Measurements from ENCODE around the gene STAC.
A peak's percentile ranks its signal among the peaks of the same experiment; 100 is the strongest.

STAC gene, protein sequence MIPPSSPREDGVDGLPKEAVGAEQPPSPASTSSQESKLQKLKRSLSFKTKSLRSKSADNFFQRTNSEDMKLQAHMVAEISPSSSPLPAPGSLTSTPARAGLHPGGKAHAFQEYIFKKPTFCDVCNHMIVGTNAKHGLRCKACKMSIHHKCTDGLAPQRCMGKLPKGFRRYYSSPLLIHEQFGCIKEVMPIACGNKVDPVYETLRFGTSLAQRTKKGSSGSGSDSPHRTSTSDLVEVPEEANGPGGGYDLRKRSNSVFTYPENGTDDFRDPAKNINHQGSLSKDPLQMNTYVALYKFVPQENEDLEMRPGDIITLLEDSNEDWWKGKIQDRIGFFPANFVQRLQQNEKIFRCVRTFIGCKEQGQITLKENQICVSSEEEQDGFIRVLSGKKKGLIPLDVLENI

DNA sequence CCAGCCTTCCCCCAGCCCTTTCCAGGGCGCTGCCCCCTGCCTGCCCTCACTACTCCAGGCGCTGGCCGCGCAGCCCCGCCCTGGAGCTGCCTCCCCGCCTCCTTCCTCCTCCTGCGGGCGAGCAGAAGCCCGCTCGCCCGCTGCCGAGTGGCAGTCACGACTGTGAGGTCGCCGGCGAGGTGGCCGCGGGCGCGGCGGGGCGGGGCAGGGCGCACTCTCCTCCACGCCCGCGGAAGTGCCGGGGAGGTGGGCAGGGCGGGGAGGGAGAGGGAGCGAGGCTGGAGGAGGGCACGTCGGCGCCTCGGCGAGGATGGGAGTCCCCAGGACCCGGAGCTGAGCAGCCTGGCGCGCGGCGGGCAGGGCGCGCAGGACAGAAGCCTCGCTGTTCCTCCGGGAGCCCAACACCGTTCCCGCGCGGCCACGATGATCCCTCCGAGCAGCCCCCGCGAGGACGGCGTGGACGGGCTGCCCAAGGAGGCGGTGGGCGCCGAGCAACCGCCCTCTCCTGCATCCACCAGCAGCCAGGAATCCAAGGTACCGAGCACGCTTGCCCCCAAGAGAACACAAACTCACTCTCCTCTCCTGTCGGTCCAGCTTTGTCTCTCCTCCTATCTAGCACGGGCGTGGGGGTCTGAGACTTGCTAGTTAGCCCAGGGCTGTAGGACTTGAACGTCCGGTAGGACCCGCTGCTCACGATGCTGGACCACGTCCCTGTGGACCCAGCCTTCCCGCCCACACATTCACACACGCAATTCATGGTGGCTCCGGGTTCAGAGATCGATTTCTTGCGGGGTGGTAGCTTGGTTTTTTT lies at the start of gene STAC:
STAC (plus strand) TSS at position 284 of the 811 bp plus-strand sequence; CDS start at position 424, 140 bp downstream.
- peak; percentile 36 for DNase-seq (ENCODE audit: low read depth)
- peak within 1 kb of the TSS; percentile 91 for H3K4me3 ChIP-seq (ENCODE audit: low read length)
- TF ChIP-seq, protein P1, sequence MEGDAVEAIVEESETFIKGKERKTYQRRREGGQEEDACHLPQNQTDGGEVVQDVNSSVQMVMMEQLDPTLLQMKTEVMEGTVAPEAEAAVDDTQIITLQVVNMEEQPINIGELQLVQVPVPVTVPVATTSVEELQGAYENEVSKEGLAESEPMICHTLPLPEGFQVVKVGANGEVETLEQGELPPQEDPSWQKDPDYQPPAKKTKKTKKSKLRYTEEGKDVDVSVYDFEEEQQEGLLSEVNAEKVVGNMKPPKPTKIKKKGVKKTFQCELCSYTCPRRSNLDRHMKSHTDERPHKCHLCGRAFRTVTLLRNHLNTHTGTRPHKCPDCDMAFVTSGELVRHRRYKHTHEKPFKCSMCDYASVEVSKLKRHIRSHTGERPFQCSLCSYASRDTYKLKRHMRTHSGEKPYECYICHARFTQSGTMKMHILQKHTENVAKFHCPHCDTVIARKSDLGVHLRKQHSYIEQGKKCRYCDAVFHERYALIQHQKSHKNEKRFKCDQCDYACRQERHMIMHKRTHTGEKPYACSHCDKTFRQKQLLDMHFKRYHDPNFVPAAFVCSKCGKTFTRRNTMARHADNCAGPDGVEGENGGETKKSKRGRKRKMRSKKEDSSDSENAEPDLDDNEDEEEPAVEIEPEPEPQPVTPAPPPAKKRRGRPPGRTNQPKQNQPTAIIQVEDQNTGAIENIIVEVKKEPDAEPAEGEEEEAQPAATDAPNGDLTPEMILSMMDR (conservative IDR thresholded peaks at IDR 0.05; ENCODE audit: low read length) = no peak

DNA sequence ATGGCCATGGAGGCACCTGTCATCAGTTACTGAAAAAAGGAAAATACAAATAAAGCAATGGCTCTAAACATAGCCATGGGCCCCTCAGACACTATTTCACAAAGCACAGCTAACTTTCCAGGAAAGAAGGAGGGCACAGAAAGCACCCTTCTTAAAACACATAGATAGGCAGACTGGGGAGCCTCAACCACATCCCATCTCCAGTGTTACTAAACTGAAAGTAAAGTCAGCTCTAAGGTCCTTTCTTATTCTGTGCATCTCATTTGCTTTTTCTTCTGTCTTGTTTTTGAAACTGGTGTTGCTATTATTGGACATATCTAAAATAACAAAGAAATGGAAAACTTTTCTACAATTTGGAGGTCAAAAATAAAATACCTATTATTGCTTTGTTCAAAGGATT lies 48.2 kb upstream of the STAC start:
- no peak for DNase-seq (ENCODE audit: low read depth)
- TF ChIP-seq, protein P1 (conservative IDR thresholded peaks at IDR 0.05; ENCODE audit: low read length) = no peak
- no peak overlapping the region for H3K4me3 ChIP-seq (ENCODE audit: low read length)

DNA sequence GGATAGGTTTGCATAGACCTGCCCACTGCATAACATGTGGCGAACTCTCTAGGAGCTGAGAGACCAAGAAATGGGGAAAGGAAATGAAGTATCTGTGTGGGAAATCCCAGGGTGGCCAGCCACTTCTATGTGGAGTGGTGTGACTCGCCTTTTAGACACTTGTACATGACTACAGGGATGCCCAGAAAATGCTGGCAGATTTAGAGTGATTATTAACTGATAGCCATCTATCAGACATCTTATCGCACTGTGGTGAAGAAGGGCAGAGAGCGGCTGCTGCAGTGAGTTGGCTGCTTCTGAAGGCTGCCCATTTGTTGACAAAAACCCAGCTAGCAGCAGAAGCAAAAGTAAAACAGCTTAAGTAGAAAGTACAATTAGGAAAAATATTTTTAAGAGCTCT lies 18.1 kb upstream of the STAC start:
- no peak overlapping the region for H3K4me3 ChIP-seq (ENCODE audit: low read length)
- DNase-seq (ENCODE audit: low read depth) = peak; percentile 48

DNA sequence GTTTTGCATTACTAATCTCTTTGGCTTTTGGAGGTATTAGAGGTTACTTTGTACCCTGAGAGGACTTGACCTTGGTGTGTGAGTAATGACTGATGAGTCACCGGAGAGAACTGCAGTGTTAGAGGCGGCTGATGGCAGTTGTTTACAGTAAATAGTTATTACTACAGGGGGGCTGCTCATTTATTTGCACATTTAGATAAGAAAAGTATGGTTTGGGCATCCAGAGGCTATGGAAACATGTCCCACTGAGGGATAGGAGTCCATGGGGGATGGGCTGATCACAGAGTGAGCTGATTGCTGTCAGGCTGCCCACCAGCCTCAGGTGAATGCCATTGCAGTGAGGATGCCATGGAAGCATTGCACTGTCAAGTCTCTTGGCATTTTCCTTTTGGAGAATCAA lies 17.3 kb upstream of the STAC start:
- peak; percentile 69 for DNase-seq (ENCODE audit: low read depth)
- no peak overlapping the region for H3K4me3 ChIP-seq (ENCODE audit: low read length)
- TF ChIP-seq, protein P1 (conservative IDR thresholded peaks at IDR 0.05; ENCODE audit: low read length) = no peak

More for the DNA sequence above, 18.1 kb upstream of the STAC start:
- TF ChIP-seq, protein P1 (conservative IDR thresholded peaks at IDR 0.05; ENCODE audit: low read length) = no peak

DNA sequence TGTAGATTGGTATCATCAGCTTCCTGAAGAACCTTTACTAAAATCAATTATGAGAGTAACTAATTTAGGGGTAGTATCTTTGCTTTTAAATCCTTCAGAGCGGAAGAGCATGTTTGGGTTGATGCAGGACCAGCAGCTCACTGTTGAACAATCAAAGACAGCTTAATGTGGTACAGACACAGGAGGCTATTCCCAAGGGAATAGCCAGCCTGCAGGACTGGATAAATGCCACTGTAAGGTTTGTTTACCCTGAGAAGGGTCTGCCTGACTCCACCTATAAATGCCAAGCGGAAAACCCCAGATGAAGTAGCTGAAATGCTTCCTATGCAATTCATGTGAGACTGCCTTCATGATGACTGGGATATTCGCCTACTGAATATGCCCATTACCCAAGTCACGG lies 16.0 kb upstream of the STAC start:
- no peak overlapping the region for H3K4me3 ChIP-seq (ENCODE audit: low read length)
- TF ChIP-seq, protein P1 (conservative IDR thresholded peaks at IDR 0.05; ENCODE audit: low read length) = no peak
- DNase-seq (ENCODE audit: low read depth) = no peak

DNA sequence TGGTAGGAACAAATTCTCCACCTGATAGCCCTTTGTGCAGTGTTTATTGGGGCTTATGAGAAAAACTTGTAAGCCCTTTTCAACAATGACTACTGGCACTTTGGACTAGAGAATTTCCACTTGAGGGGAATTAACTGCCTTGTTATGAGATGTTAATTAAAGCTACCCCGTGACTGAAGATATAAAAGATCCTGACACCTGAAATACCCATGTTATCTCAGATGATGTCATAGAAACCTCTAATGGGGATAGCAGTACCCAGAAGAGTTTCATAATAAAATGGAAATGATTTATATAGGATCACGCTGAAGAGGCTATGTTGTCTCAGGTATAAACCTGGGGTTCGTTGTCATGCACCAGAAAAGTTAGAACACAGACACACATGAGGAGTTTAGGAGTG lies 14.5 kb upstream of the STAC start:
- DNase-seq (ENCODE audit: low read depth) = no peak
- TF ChIP-seq, protein P1 (conservative IDR thresholded peaks at IDR 0.05; ENCODE audit: low read length) = no peak
- H3K4me3 ChIP-seq (ENCODE audit: low read length) = no peak overlapping the region
